GM12872 (cell line): ENCODE measurements around the gene BRF1.

Experiments
- CTCF ChIP-seq: IDR thresholded peaks from 3 replicates; pipeline ENCODE4 v1.5.1; 2011; ENCODE audit warnings: low read depth, mild to moderate bottlenecking, low read length, moderate library complexity; ENCODE audit not compliant: insufficient read depth

The BRF1 gene

GRCh38 chr14:105214324-105214915 lies 86.4 kb downstream of the BRF1 start:
- TF ChIP-seq CTCF, result no peak

- no peak for TF ChIP-seq CTCF
Measured at GRCh38 chr14:105213361-105213760, 87.4 kb downstream of the BRF1 start.

DNA sequence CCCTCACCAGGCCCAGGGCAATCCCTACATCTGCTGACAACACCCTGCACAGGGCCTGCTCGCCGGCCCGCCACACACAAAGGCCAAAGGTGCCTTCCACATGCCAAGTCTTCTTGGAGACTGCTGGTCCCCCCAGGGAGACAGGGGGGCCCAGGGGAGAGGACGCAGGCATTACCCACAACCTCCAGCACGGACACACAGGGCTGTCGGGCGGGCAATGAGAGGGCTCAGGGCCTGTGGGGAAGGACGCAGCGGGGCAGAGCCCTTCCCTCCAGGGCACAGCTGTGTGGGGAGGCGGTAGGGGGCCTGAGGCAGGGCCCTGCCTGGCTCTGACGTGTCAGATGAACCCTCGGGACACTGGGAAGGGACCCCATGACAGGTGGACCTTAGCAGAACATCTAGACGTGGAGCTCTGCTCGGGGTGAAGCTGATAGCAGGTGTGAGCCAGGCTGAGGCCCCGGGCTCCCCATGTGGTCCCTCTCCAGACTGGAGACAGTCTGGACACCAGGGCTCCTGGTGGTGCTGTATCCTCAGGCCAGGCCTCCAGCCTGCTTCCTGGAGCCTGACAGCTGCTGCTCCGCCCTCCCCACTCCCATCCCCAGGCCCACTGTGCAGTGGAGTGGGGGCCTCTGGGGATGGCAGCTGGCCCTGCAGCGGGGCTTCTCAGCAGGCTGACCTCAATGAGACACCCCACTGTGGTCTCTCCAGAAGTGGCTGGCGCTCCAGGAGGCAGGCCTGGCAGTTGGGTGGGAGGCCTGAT lies 88.1 kb downstream of the BRF1 start:
- TF ChIP-seq CTCF, result no peak

GRCh38 chr14:105211758-105212089 lies 89.1 kb downstream of the BRF1 start:
- no peak for TF ChIP-seq CTCF

GRCh38 chr14:105211086-105211757 lies 89.6 kb downstream of the BRF1 start:
- TF ChIP-seq CTCF, result no peak

DNA sequence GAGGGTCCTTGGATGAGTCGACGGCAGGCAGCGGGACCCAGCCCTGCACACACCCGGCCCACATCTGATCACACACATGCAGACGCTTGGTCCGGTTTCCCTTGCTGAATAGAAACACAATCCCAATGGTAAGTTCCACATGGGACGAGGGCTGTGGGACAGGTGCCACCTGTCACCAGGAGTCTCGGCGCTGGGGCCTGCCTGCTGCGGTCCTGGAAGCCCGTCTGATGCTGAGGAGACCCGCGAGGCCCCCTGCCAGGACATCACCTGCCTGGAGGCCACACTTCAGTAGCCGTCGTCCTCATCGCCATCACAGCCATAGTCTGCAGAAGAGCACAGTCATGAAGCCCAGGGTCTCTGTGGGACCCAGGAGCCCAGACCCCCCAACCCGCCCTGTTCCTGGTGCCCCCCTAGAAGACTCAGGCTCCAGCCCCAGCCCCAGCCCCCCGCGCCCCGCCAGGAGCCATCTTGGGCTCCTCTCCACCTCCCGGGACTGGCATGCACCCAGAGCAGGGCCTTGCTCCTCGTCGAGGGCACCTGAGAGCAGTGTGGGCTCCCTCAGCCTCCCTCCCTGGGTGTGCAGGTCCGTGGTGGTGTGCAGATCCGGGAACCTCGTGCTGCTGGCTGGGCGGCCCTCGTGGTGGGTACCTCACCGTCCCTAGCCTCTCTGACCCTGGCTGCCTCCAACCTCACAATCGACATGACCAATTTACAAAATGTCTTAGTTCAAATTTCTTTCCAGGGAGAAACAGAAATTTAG lies 90.4 kb downstream of the BRF1 start:
- no peak for TF ChIP-seq CTCF

DNA sequence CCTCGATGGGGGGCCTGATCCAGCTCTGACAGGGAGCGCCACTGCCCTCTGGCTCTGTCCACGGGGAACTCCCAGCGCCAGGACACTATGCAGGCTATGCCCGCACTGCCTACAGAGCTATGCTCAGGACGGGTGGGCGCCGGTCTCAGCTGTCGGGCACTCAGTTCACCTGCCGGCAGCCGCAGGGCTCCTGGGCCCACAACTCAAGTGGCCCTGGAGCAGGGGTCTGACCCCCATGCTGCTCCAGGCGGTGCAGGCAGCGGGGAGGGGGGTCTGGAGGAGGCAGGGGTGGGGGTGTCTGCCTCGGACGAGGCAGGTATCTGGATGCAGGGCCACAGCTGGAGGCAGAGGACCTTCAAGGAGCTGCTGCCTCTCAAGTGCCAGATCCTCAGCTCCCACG lies 91.2 kb downstream of the BRF1 start:
- no peak for TF ChIP-seq CTCF
